Stimulated activated naive CD8-positive, alpha-beta T cell treated with anti-CD3 and anti-CD28 coated beads, Interleukin-15, Interleukin-2, amounts not matched to agents 100 ng/mL and 50 ng/mL, for 24 hours (primary cell): ENCODE measurements around the gene SMURF2.

Source experiments
- H3K27ac Mint-ChIP-seq: one replicate; pipeline ENCODE4 v1.8.0; 2021; ENCODE audit warnings: mild to moderate bottlenecking, mixed read lengths
- H3K27me3 Mint-ChIP-seq: one replicate; pipeline ENCODE4 v1.8.0; 2021; ENCODE audit warnings: mixed read lengths
- H3K36me3 Mint-ChIP-seq: one replicate; pipeline ENCODE4 v1.8.0; 2021; ENCODE audit warnings: low read depth, mixed read lengths
- H3K4me1 Mint-ChIP-seq: one replicate; pipeline ENCODE4 v1.8.0; 2021; ENCODE audit warnings: low read depth, mixed read lengths
- H3K4me3 Mint-ChIP-seq: one replicate; pipeline ENCODE4 v1.8.0; 2021; ENCODE audit warnings: mild to moderate bottlenecking, mixed read lengths
- H3K9me3 Mint-ChIP-seq: one replicate; pipeline ENCODE4 v1.8.0; 2021; ENCODE audit warnings: mixed read lengths

The SMURF2 gene

DNA sequence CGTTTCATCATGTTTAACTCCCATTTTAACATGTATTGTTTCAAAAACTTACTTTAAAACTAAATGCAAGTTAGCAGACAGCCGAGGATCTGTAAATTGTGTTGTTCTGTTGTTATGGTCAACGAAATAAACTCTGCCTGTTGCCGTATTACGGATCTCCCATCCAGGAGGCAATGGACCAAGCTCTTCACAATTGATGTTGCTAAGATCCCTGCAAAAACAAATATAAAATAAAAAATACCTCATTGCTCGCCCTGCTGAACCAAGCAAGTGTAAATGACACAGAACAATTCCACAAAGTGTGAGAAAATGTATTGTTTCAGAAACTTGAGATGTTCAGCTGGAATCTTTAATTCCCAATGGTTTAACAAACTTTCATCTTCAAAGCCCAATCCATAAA lies 90.4 kb downstream of the SMURF2 start:
- H3K27me3 Mint-ChIP-seq, result no peaks in the 10 kb centered on the region
- no peak overlapping the region for H3K27ac Mint-ChIP-seq
- H3K4me3 Mint-ChIP-seq, result no peak overlapping the region
- no peaks in the 10 kb centered on the region for H3K9me3 Mint-ChIP-seq
- peaks cover 21% of the 10 kb centered on the region for H3K4me1 Mint-ChIP-seq
- peaks cover 16% of the 10 kb centered on the region for H3K36me3 Mint-ChIP-seq

DNA sequence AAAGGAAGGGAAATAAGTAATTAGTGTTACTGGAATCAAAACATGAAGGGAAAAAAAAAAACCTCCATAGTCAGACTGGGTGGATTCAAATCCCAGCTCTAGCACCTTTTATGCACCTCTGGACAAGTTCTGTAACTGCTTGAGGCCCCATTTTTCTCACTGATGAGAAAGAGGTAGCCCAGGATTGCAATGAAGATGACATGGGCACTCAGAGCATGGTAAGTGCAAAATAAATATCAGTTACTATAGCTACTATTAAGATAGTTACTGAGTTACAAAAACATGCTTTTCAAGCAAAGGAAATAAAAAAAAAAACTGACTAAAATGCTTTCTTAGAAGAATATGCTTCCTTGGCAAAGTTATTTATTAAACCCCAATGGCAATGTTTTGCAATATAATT lies 96.5 kb downstream of the SMURF2 start:
- Mint-ChIP-seq H3K9me3 (no peaks in the 10 kb centered on the region), H3K27ac (no peak overlapping the region)

DNA sequence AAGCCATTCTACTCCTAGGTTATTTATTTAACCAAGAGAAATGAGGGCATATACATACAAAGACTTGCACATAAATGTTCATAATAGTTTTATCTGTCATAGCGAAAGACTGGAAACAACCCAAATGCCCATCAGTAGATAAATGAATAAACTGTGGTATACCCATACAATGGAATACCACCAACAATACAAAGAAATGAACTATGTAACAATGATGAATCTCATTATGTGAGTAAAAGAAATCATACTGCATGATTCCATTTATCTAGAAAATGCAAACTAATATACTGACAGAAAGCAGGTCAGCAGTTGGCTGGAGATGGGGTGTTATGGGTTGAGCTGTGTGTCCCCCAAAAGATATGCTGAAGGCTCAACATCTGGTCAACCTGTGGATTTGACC lies 98.0 kb downstream of the SMURF2 start:
- Mint-ChIP-seq H3K4me3 (no peak overlapping the region), H3K36me3 (peaks cover 21% of the 10 kb centered on the region)

More for the DNA sequence above, 96.5 kb downstream of the SMURF2 start:
- peaks cover 20% of the 10 kb centered on the region for H3K36me3 Mint-ChIP-seq
- H3K27me3 Mint-ChIP-seq, result no peaks in the 10 kb centered on the region
- H3K4me3 Mint-ChIP-seq, result no peak overlapping the region
- H3K4me1 Mint-ChIP-seq, result no peaks in the 10 kb centered on the region

DNA sequence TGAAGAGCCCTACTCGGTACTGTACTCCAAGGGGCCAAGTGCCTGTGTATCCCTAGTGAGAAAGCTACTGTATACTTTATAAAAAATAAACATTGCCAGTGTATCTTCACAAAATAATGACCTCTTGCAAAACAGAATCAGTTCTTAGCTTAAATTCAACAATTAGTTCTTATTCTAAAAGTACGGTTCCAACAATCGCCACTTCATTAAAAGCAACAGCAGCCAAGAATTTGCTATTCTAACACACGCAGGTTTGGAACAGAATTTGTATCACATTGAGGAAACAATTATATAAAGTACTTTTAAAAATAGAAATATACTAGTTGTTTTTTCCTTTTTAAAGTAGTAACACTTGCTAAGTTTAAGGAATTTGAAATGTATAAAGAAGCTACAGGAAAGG lies 106.8 kb downstream of the SMURF2 start:
- no peaks in the 10 kb centered on the region for H3K27me3 Mint-ChIP-seq
- H3K4me3 Mint-ChIP-seq, result no peak overlapping the region
- H3K9me3 Mint-ChIP-seq, result no peaks in the 10 kb centered on the region
- peaks cover 14% of the 10 kb centered on the region for H3K36me3 Mint-ChIP-seq
- H3K27ac Mint-ChIP-seq, result no peak overlapping the region
- no peaks in the 10 kb centered on the region for H3K4me1 Mint-ChIP-seq

More for the DNA sequence above, 98.0 kb downstream of the SMURF2 start:
- H3K27me3 Mint-ChIP-seq, result no peaks in the 10 kb centered on the region
- peak overlapping the region; percentile 18 for H3K27ac Mint-ChIP-seq
- no peaks in the 10 kb centered on the region for H3K9me3 Mint-ChIP-seq
- no peaks in the 10 kb centered on the region for H3K4me1 Mint-ChIP-seq

DNA sequence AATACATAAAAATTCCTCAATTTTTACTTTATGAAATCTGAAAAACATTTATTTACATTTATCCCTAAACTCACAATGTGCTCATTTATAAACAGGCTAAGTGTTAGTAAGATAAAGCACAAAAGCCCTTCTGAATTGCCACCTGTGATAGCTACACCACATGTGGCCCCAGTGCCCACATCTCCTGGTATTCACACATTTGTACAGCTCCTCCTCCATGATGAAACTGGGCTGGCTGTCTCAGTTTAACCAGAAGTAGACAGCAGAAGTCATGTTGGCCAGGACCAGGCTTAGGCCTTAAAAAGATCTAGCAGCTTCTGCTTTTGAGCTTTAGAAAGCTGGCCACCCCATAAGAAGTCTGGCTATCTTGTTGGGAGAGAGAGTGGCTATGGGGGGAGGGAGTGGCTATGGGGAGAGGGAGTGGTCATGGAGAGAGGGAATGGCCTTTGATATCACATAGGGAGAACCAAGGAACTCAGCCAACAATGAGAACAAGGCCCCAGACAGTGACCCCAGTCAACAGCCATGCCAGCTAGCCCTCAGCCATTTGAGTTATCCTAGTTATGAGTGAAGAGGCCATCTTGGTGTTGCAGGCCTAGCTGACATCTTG lies 108.0 kb downstream of the SMURF2 start:
- no peak overlapping the region for H3K27ac Mint-ChIP-seq
- no peaks in the 10 kb centered on the region for H3K27me3 Mint-ChIP-seq
- no peaks in the 10 kb centered on the region for H3K4me1 Mint-ChIP-seq
- peaks cover 20% of the 10 kb centered on the region for H3K36me3 Mint-ChIP-seq
- H3K4me3 Mint-ChIP-seq, result no peak overlapping the region
- H3K9me3 Mint-ChIP-seq, result no peaks in the 10 kb centered on the region

DNA sequence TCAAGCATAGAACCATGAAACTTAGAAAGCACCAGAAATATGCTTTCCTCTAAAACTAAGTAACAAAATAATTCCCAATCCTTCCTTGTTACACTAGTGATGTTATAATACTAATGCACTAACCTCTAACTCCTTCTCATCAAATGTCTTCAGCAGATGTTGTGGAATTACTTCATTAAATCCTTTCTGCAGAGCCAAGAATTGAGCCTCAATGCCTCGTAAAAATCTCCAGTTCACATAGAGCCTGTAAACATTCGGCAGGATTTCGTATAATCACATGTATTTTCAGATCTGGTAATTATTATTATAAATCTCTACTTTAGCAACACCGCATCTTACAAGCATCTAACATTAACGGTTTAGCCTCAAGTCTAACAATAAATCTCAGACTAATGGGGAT lies 110.6 kb downstream of the SMURF2 start:
- H3K4me1 Mint-ChIP-seq, result no peaks in the 10 kb centered on the region
- no peak overlapping the region for H3K27ac Mint-ChIP-seq
- H3K9me3 Mint-ChIP-seq, result no peaks in the 10 kb centered on the region
- H3K4me3 Mint-ChIP-seq, result no peak overlapping the region
- peaks cover 20% of the 10 kb centered on the region for H3K36me3 Mint-ChIP-seq
- no peaks in the 10 kb centered on the region for H3K27me3 Mint-ChIP-seq

DNA sequence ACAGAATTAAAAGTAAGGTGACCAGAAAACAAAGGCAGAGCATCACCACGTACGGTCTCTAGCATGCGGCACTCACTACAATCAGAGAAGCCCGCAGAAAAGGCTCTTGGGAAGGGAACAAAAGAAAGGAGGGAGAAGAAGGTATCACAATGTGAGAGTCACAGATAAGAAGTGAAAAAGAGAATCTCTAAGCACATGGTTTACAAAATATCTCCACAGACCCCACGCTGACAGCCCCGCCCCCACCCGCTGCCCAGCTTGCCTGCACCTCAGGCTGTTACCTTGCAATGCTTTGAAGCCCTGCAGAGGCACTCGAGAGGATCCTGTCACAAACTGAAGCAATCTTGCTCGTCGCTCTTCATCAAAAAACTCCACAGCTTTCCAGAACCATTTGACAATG lies 114.8 kb downstream of the SMURF2 start:
- Mint-ChIP-seq H3K27ac (no peak overlapping the region), H3K9me3 (no peaks in the 10 kb centered on the region), H3K4me1 (no peaks in the 10 kb centered on the region), H3K4me3 (no peak overlapping the region), H3K36me3 (peaks cover 30% of the 10 kb centered on the region), H3K27me3 (no peaks in the 10 kb centered on the region)

DNA sequence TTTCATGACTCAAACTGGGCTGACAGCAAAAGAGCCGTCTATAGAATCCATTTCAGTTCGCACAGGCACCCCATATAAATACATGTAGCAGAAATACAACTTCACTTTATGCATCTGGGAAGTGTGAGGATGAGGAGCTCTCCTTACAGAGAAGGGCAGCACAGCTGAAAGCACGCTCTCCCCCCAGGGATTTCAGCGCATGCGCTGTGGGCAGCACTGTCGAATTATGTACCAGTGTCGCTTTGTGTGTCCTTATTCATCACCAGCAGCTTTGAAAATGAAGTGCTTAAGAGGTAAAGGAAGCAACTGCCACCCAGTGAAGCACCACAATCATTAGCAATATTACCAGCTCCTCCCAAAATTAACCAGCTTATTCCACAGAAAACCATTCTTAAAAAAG lies 115.4 kb downstream of the SMURF2 start:
- no peaks in the 10 kb centered on the region for H3K27me3 Mint-ChIP-seq
- no peaks in the 10 kb centered on the region for H3K9me3 Mint-ChIP-seq
- H3K4me1 Mint-ChIP-seq, result no peaks in the 10 kb centered on the region
- peaks cover 33% of the 10 kb centered on the region for H3K36me3 Mint-ChIP-seq
- H3K4me3 Mint-ChIP-seq, result no peak overlapping the region
- no peak overlapping the region for H3K27ac Mint-ChIP-seq

DNA sequence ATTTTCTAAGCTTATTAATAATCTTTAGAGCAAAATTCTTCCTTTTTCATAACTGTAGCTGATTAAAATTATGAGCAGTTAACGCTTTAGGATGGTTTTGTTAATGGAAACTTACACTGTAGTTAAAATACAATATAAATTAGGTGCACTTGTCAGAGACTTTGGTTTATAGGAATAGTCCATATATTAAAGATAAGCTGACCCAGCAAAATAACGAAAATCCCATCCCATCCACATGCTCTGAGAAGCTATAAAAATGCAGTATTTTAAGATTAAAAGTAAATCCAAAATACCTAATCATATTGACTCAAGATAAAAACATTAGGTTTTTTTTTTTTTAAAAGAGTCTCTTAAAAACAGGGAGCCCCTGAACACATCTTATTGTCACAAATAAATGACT lies 117.4 kb downstream of the SMURF2 start:
- H3K4me3 Mint-ChIP-seq, result no peak overlapping the region
- H3K36me3 Mint-ChIP-seq, result peaks cover 27% of the 10 kb centered on the region
- H3K27me3 Mint-ChIP-seq, result no peaks in the 10 kb centered on the region
- H3K27ac Mint-ChIP-seq, result no peak overlapping the region
- H3K9me3 Mint-ChIP-seq, result no peaks in the 10 kb centered on the region
- H3K4me1 Mint-ChIP-seq, result no peaks in the 10 kb centered on the region

DNA sequence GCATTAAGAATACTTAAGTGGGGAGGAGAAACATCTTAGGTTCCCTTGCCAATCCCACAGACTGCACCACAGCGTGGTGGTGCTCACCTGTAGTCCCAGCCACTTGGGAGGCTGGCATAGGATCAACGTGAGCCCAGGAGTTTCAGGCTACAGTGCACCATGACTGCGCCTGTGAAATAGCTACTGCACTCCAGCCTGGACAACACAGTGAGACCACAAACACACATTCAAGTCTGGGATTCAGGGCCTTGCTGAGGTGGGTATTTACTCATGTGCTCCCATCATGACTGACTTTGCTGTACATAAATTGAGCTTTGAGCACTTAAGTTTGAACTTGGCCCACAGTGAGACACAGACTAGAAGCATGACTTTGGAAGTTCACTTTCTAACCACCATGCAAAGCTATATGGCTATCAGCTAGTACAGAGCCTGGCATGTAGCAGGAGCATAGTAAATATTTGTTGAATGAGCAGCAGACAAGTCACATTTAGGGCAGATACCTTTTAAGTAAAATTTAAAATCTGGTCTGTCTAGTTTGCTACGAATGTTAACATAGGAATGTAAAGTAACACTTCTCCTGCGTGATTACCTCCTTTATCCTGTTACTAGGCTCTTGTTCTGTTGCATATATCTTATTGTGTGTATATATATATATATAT lies 121.9 kb downstream of the SMURF2 start:
- H3K4me3 Mint-ChIP-seq, result no peak overlapping the region
- no peaks in the 10 kb centered on the region for H3K9me3 Mint-ChIP-seq
- no peak overlapping the region for H3K27ac Mint-ChIP-seq
- H3K36me3 Mint-ChIP-seq, result peaks cover 45% of the 10 kb centered on the region
- H3K27me3 Mint-ChIP-seq, result no peaks in the 10 kb centered on the region
- H3K4me1 Mint-ChIP-seq, result no peaks in the 10 kb centered on the region

DNA sequence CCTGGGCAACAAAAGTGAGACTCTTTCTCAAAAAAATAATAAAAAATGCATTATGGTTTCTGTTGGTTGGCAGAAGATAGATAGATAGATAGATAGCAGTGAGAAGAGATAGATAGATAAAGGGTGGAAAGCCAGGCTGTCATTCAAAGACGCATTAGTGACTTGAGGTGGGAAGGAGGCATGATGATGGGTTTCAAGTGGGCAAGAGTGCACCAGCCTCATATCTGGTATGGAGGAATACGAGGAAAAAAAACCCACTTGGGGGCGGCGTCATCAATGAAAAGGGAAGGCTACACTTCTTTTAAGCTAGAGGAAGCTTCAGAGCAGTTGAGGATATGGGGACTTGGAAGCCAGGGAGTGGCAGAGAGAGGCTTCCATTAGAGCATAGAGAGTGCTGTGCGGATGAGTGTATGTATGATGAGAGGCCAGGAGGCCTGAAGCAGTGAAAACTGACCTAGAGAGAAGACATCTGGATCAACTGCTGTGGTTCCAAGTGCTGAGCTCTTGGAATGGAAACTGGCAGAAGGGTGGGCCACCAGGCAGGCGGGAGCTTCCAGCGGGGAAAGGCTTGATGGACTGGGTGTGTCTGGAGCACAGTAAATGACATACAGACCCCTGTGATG lies 123.5 kb downstream of the SMURF2 start:
- no peaks in the 10 kb centered on the region for H3K4me1 Mint-ChIP-seq
- H3K9me3 Mint-ChIP-seq, result no peaks in the 10 kb centered on the region
- H3K27ac Mint-ChIP-seq, result peak overlapping the region; percentile 34
- no peak overlapping the region for H3K4me3 Mint-ChIP-seq
- peaks cover 61% of the 10 kb centered on the region for H3K36me3 Mint-ChIP-seq
- no peaks in the 10 kb centered on the region for H3K27me3 Mint-ChIP-seq

DNA sequence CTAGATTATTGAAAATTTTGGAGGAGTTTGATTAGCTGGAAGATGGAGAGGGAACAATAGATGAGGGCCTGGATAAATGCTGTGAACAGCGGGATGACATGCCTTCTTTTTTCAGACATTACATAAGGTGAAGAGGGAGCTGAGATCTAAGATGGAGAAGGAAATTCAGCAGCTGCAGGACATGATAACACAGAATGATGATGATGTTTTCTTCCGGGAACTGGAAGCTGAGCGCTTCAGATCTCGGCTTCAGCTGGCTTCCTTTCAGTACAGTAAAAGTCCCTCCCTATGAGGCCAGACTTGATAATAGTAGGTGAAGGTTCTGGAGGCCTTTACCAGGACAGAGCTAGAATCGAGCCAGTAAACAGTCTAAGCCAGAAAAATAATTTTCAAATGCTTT lies 124.6 kb downstream of the SMURF2 start:
- no peaks in the 10 kb centered on the region for H3K9me3 Mint-ChIP-seq
- no peak overlapping the region for H3K4me3 Mint-ChIP-seq
- no peaks in the 10 kb centered on the region for H3K27me3 Mint-ChIP-seq
- H3K36me3 Mint-ChIP-seq, result peaks cover 67% of the 10 kb centered on the region
- no peaks in the 10 kb centered on the region for H3K4me1 Mint-ChIP-seq
- no peak overlapping the region for H3K27ac Mint-ChIP-seq

DNA sequence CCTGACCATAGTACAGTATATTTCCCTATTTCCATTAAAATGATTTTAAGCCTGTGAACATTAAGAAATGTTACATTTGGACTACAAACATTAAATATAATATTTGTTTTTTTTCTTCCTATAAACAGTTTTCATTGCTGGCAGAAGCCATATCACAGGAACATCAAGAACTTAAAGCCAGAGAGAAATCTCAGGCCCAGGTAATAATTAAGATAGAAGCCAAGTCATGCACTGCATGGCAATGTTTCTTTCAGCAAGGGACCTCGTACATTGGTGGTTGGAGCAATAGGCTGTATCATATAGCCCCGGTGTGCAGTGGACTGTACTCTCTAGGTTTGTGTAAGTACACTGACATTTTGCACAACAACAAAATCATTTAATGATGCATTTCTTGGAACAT lies 125.2 kb downstream of the SMURF2 start:
- H3K4me3 Mint-ChIP-seq, result no peak overlapping the region
- no peaks in the 10 kb centered on the region for H3K4me1 Mint-ChIP-seq
- no peaks in the 10 kb centered on the region for H3K9me3 Mint-ChIP-seq
- H3K27me3 Mint-ChIP-seq, result no peaks in the 10 kb centered on the region
- H3K36me3 Mint-ChIP-seq, result peaks cover 66% of the 10 kb centered on the region
- H3K27ac Mint-ChIP-seq, result no peak overlapping the region

DNA sequence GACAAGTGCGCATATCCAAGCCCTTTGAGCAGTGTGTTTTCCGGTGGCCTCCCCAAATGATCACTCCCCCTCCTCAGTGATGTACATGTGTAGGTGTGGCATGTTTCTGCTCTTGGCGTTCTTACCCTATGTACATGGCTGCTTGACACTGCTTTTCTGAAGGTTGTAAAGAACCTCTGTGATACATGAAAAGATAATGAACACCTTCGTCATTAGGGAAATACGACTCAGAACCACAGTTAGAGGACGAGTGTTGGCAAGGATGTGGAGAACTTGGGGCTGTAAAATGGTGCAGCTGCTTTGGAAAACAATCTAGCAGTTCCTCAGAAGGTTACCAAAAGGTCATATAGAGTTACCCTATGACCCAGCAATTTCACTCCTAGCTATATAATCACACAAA lies 126.8 kb downstream of the SMURF2 start:
- no peaks in the 10 kb centered on the region for H3K27me3 Mint-ChIP-seq
- H3K36me3 Mint-ChIP-seq, result peaks cover 76% of the 10 kb centered on the region
- H3K4me3 Mint-ChIP-seq, result no peak overlapping the region
- no peaks in the 10 kb centered on the region for H3K9me3 Mint-ChIP-seq
- no peaks in the 10 kb centered on the region for H3K4me1 Mint-ChIP-seq
- no peak overlapping the region for H3K27ac Mint-ChIP-seq

DNA sequence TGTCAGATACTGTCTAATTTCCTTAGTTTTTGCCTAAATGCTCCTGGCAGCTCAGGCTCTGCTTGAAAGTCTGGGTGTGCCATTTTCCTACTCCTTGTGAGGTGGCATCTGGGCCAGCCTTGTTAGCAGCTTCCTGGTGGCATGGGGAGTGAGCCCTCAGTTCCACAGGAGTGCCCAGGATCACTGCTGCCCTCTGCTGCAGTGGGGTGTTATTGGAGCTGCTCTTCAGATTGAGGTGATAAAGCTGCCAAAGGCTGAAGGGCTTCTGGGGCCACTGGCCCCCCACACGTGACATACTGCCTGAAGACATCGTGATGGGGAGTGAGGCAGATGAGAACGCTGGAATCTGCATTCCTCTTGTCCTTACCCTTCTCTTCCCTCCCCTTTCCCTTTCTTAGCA lies 127.9 kb downstream of the SMURF2 start:
- no peaks in the 10 kb centered on the region for H3K9me3 Mint-ChIP-seq
- no peaks in the 10 kb centered on the region for H3K4me1 Mint-ChIP-seq
- peak overlapping the region; percentile 77 for H3K27ac Mint-ChIP-seq
- H3K27me3 Mint-ChIP-seq, result no peaks in the 10 kb centered on the region
- peaks cover 84% of the 10 kb centered on the region for H3K36me3 Mint-ChIP-seq
- H3K4me3 Mint-ChIP-seq, result no peak overlapping the region

DNA sequence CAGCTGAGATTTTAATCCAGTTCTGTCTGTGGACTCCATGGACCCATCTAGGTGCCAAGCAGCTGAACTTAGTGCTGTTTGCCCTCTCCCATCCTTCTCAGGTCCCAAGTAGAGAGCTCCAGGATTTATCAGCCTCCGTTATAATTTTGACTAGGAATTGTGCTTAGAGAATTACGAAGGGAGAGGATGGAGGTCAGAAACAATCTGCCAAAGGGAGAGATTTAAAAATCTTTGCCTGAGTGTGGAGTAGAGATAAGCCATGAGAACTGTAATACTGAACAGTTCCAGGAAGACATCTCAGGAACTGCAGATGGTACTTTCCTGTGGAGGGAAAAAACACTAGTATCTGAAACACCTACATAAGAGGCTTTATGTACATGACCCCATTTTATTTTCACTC lies 128.3 kb downstream of the SMURF2 start:
- Mint-ChIP-seq H3K27ac (peak overlapping the region; percentile 77), H3K9me3 (no peaks in the 10 kb centered on the region), H3K4me3 (no peak overlapping the region), H3K4me1 (no peaks in the 10 kb centered on the region), H3K27me3 (no peaks in the 10 kb centered on the region), H3K36me3 (peaks cover 84% of the 10 kb centered on the region)
